OCI-LY1 (cell line): Measurements from ENCODE around the gene HOXA5.

Source experiments
- H2AFZ ChIP-seq: fragments of 200-600 bp; sonication (generic), shearing (Covaris generic); 2 replicates; pipeline ENCODE4 v1.6.0; 2014; ENCODE audit warnings: antibody characterized with exemption, mild to moderate bottlenecking, low read length
- H3F3A ChIP-seq: fragments of 200-600 bp; sonication (generic), shearing (Covaris generic); 2 replicates; pipeline ENCODE4 v1.6.0; 2014; ENCODE audit warnings: mild to moderate bottlenecking, antibody characterized with exemption, low read length, moderate library complexity; ENCODE audit not compliant: insufficient read depth
- H3K27ac ChIP-seq: fragments of 200-600 bp; sonication (generic); 2 replicates; pipeline ENCODE4 v1.5.1; 2014; ENCODE audit warnings: low read length, mixed run types, mild to moderate bottlenecking, low read depth; ENCODE audit not compliant: poor library complexity, severe bottlenecking
- H3K27me3 ChIP-seq: fragments of 200-600 bp; sonication (generic); 2 replicates; pipeline ENCODE4 v1.6.0; 2014; ENCODE audit warnings: antibody characterized with exemption, mild to moderate bottlenecking, low read length, moderate library complexity; ENCODE audit not compliant: insufficient read depth
- H3K36me3 ChIP-seq: fragments of 200-600 bp; sonication (generic); 2 replicates; pipeline ENCODE4 v1.6.1; 2014; ENCODE audit warnings: mild to moderate bottlenecking, antibody characterized with exemption, low read length, moderate library complexity, mixed read lengths; ENCODE audit not compliant: insufficient read depth
- H3K4me1 ChIP-seq: fragments of 200-600 bp; sonication (generic); 2 replicates; pipeline ENCODE4 v1.5.1; 2014; ENCODE audit warnings: mild to moderate bottlenecking, low read length, moderate library complexity; ENCODE audit not compliant: insufficient read depth, severe bottlenecking
- H3K4me2 ChIP-seq: fragments of 200-600 bp; sonication (generic), shearing (Covaris generic); 2 replicates; pipeline ENCODE4 v1.6.1; 2014; ENCODE audit warnings: low read length
- H3K4me3 ChIP-seq: fragments of 200-600 bp; sonication (generic); 2 replicates; pipeline ENCODE4 v1.5.1; 2014; ENCODE audit warnings: low read length, low read depth, mild to moderate bottlenecking, mixed read lengths; ENCODE audit not compliant: poor library complexity, severe bottlenecking
- H3K79me2 ChIP-seq: fragments of 200-600 bp; shearing (Covaris generic); 2 replicates; pipeline ENCODE4 v1.6.1; 2016; ENCODE audit warnings: mixed run types, low read length, mixed read lengths; ENCODE audit not compliant: insufficient read depth
- H3K9ac ChIP-seq: fragments of 200-600 bp; sonication (generic), shearing (Covaris generic); 2 replicates; pipeline ENCODE4 v1.6.1; 2014; ENCODE audit warnings: mild to moderate bottlenecking, low read length, mixed read lengths
- H3K9me2 ChIP-seq: fragments of 200-600 bp; sonication (generic), shearing (Covaris generic); 2 replicates; pipeline ENCODE4 v1.6.1; 2014; ENCODE audit warnings: low read depth, mild to moderate bottlenecking, low read length, mixed read lengths
- H3K9me3 ChIP-seq: fragments of 200-600 bp; shearing (Covaris generic); 2 replicates; pipeline ENCODE4 v1.6.1; 2014; ENCODE audit warnings: low read length, mixed read lengths
- H4K20me1 ChIP-seq: fragments of 200-600 bp; sonication (generic), shearing (Covaris generic); 2 replicates; pipeline ENCODE4 v1.6.0; 2016; ENCODE audit warnings: mild to moderate bottlenecking, low read length; ENCODE audit not compliant: insufficient read depth
- CTCF ChIP-seq: fragments of 200-600 bp; sonication (generic), shearing (Covaris generic); IDR thresholded peaks from 2 replicates; pipeline ENCODE4 v1.5.1; 2017; ENCODE audit warnings: mild to moderate bottlenecking, antibody characterized with exemption, low read length, moderate library complexity, mixed read lengths
- EZH2 ChIP-seq: fragments of 200-600 bp; sonication (generic), shearing (Covaris generic); IDR thresholded peaks from 2 replicates; pipeline ENCODE4 v1.8.0; 2017; ENCODE audit warnings: borderline replicate concordance, mixed run types, mild to moderate bottlenecking, antibody characterized with exemption, low read length, moderate library complexity, mixed read lengths

Gene HOXA5

GRCh38 chr7:27107391-27108381 lies 35.8 kb downstream of the HOXA5 start:
- peaks cover 6% of the 10 kb centered on the region; the same call in 1 of the 2 replicates for H3K27me3 ChIP-seq
- TF ChIP-seq EZH2 (no peak), CTCF (no peak)
- no peak overlapping the region for H3K4me2 ChIP-seq
- H4K20me1 ChIP-seq = no peaks in the 10 kb centered on the region
- H3K9me2 ChIP-seq = no peaks in the 10 kb centered on the region
- no peak overlapping the region for H2AFZ ChIP-seq
- H3K4me3 ChIP-seq = no peak overlapping the region
- no peak overlapping the region for H3K27ac ChIP-seq
- no peaks in the 10 kb centered on the region for H3K79me2 ChIP-seq
- no peaks in the 10 kb centered on the region for H3K9me3 ChIP-seq
- no peaks in the 10 kb centered on the region for H3K36me3 ChIP-seq
- H3K4me1 ChIP-seq = no peaks in the 10 kb centered on the region
- H3F3A ChIP-seq = no peaks in the 10 kb centered on the region
- no peak overlapping the region for H3K9ac ChIP-seq

- Histone ChIP-seq H2AFZ (no peak overlapping the region), H3K4me3 (no peak overlapping the region), H3K27ac (no peak overlapping the region), H3K79me2 (no peaks in the 10 kb centered on the region), H3K9ac (no peak overlapping the region), H3F3A (no peaks in the 10 kb centered on the region), H3K4me1 (no peaks in the 10 kb centered on the region), H3K4me2 (no peak overlapping the region), H4K20me1 (no peaks in the 10 kb centered on the region), H3K9me3 (no peaks in the 10 kb centered on the region), H3K36me3 (no peaks in the 10 kb centered on the region), H3K27me3 (peaks cover 6% of the 10 kb centered on the region; the same call in 1 of the 2 replicates), H3K9me2 (no peaks in the 10 kb centered on the region)
- no peak for TF ChIP-seq CTCF
- TF ChIP-seq EZH2 = no peak
These were observed 36.6 kb downstream of the HOXA5 start for GRCh38 chr7:27106901-27107240.

GRCh38 chr7:27106181-27106900 lies 37.1 kb downstream of the HOXA5 start:
- H3K4me3 ChIP-seq = no peak overlapping the region
- H3K9me3 ChIP-seq = no peaks in the 10 kb centered on the region
- H3K27ac ChIP-seq = no peak overlapping the region
- H3K27me3 ChIP-seq = peaks cover 6% of the 10 kb centered on the region; the same call in 1 of the 2 replicates
- no peak overlapping the region for H3K4me2 ChIP-seq
- H3F3A ChIP-seq = no peaks in the 10 kb centered on the region
- no peaks in the 10 kb centered on the region for H4K20me1 ChIP-seq
- H3K4me1 ChIP-seq = no peaks in the 10 kb centered on the region
- H3K79me2 ChIP-seq = no peaks in the 10 kb centered on the region
- no peaks in the 10 kb centered on the region; the same call in 1 of the 2 replicates for H3K36me3 ChIP-seq
- no peak overlapping the region for H2AFZ ChIP-seq
- H3K9ac ChIP-seq = no peak overlapping the region
- no peaks in the 10 kb centered on the region for H3K9me2 ChIP-seq
- no peak for TF ChIP-seq EZH2
- no peak for TF ChIP-seq CTCF
